Stimulated activated CD4-positive, alpha-beta T cell treated with anti-CD3 and anti-CD28 coated beads, Interleukin-4, amount 100 ng/mL, for 48 hours (primary cell): ENCODE measurements around the gene PROCA1.
A peak's percentile ranks its signal among the peaks of the same experiment; 100 is the strongest.
"Not testable (repeated sequence)": the region's sequence is repeated elsewhere in the genome, so short reads cannot be mapped to it uniquely, and the experiment has no call there.

Experiments
- DNase-seq, 2 donors: peaks; one replicate each; pipeline ENCODE4 v3.0.0-alpha.2; 2020; ENCODE audit warnings: low read depth in 2 of 2

The PROCA1 gene

GRCh38 chr17:28744104-28744971 lies 32.6 kb upstream of the PROCA1 start:
- peak; percentile 61 to 62 for DNase-seq

- peak; percentile 71 to 78 for DNase-seq
Measured at GRCh38 chr17:28743243-28744103, 31.8 kb upstream of the PROCA1 start, which contains the start of gene TRAF4. TSS of gene TRAF4 (plus strand) at chr17:28744011. CDS start at chr17:28744113, 102 bp downstream.

GRCh38 chr17:28741358-28742349 lies 30.0 kb upstream of the PROCA1 start:
- no peak for DNase-seq

GRCh38 chr17:28740406-28741357 lies 29.0 kb upstream of the PROCA1 start:
- no peak for DNase-seq

- DNase-seq, result no peak
Measured at GRCh38 chr17:28738680-28739384, 27.1 kb upstream of the PROCA1 start.

- DNase-seq, result no peak
Measured at GRCh38 chr17:28737770-28738679, 26.3 kb upstream of the PROCA1 start.

- DNase-seq, result no peak
Measured at GRCh38 chr17:28737316-28737715, 25.6 kb upstream of the PROCA1 start.

- DNase-seq, result not testable (repeated sequence)
Measured at GRCh38 chr17:28735913-28736769, 24.5 kb upstream of the PROCA1 start.

- no peak for DNase-seq
Measured at GRCh38 chr17:28735242-28735722, 23.6 kb upstream of the PROCA1 start.

GRCh38 chr17:28734712-28735241 lies 23.1 kb upstream of the PROCA1 start:
- DNase-seq, result no peak

GRCh38 chr17:28733346-28733745 lies 21.7 kb upstream of the PROCA1 start:
- no peak for DNase-seq

- DNase-seq, result no peak
Measured at GRCh38 chr17:28729950-28730330, 18.3 kb upstream of the PROCA1 start.

- DNase-seq, result peak; percentile 96 to 99
Measured at GRCh38 chr17:28728364-28729200, 16.9 kb upstream of the PROCA1 start, which contains the start of gene NEK8. TSS of gene NEK8 (plus strand) at chr17:28728788. CDS start at chr17:28728814, 26 bp downstream.

GRCh38 chr17:28726627-28727491 lies 15.2 kb upstream of the PROCA1 start:
- peak; percentile 91 for DNase-seq

GRCh38 chr17:28726226-28726626 lies 14.5 kb upstream of the PROCA1 start, which contains the start of gene TLCD1:
TSS of gene TLCD1 (minus strand) at chr17:28726233. CDS start at chr17:28726097, 136 bp downstream.
- DNase-seq, result peak in 1 of 2 donors; percentile 80
